HCT116 (cell line): ENCODE results near the gene EXD3. TPM values are rescaled to one million over a fixed set of nuclear protein-coding genes. Genes with fewer than 3 reads are reported as not detected.
A peak's percentile ranks its signal among the peaks of the same experiment; 100 is the strongest.

Experiments used
- ATAC-seq: fragments of 200-7000 bp; cut with Tn5 transposase; 2 replicates; pipeline ENCODE4 v1.9.1; 2020; ENCODE audit warnings: mild to moderate bottlenecking, moderate library complexity
- BruUV-seq: library from RNA; stranded (reverse); fragments of 400-500 nt; replicated peaks from 2 replicates; lab custom pipeline; 2021; lab: Mats Ljungman, UMichigan
- CTCF ChIA-PET: fragments of 300-600 bp; sonication (Branson Sonifier 250); formaldehyde crosslinking; loops from one replicate; lab custom pipeline; 2021; ENCODE audit warnings: antibody characterized with exemption; lab: Charles Lee
- POLR2A ChIA-PET: fragments of 300-600, 350-600 bp; sonication (Branson Sonifier 250); formaldehyde crosslinking; loops from one replicate; lab custom pipeline; 2021; ENCODE audit warnings: antibody characterized with exemption; lab: Charles Lee
- RAD21 ChIA-PET, 2 experiments: fragments of 300-600 bp; sonication (Branson Sonifier 250); formaldehyde crosslinking; loops; one replicate each; lab custom pipeline; 2023; ENCODE audit warnings: low total read pairs in 2 of 2; ENCODE audit not compliant: uncharacterized antibody in 2 of 2, unreplicated experiment in 2 of 2, low non-redundant PET in 1 of 2; lab: Charles Lee
- DNase-seq: peaks from one replicate; pipeline ENCODE4 v3.0.0-alpha.2; 2010; ENCODE audit warnings: low read depth, low spot score
- H2AFZ ChIP-seq: fragments of 200-600 bp; shearing (Covaris generic), sonication (generic); 2 replicates; pipeline ENCODE4 v1.6.1; 2017; ENCODE audit warnings: low read depth, mixed run types, mixed read lengths, antibody characterized with exemption, low read length; ENCODE audit not compliant: poor library complexity, severe bottlenecking
- H3K27ac ChIP-seq: 2 replicates; pipeline ENCODE4 v1.5.1; 2012; ENCODE audit warnings: low read depth, low read length
- H3K27me3 ChIP-seq: fragments of 200-600 bp; sonication (generic); 2 replicates; pipeline ENCODE4 v1.6.1; 2016; ENCODE audit warnings: mixed run types, low read length, mixed read lengths; ENCODE audit not compliant: insufficient read depth
- H3K36me3 ChIP-seq, 2 experiments: fragments of 200-500 bp in 1 of 2; fragments of 200-600 bp in 1 of 2; sonication (Bioruptor generic) in 1 of 2; sonication (generic) in 1 of 2; 2 replicates each; pipeline versions ENCODE4 v1.5.1 to v1.6.1; 2014 to 2016; ENCODE audit warnings: low read length in 2 of 2, inconsistent platforms in 1 of 2, mixed read lengths in 1 of 2, mixed run types in 1 of 2; ENCODE audit not compliant: insufficient read depth in 2 of 2, control insufficient read depth in 1 of 2
- H3K4me1 ChIP-seq, 2 experiments: fragments of 200-600 bp in 1 of 2; sonication (generic) in 1 of 2; 2 replicates each; pipeline versions ENCODE4 v1.5.1 to v1.6.1; 2012 to 2017; ENCODE audit warnings: low read length in 2 of 2, inconsistent platforms in 1 of 2, mild to moderate bottlenecking in 1 of 2, mixed read lengths in 1 of 2, mixed run types in 1 of 2, moderate library complexity in 1 of 2; ENCODE audit not compliant: insufficient read depth in 2 of 2, control insufficient read depth in 1 of 2
- H3K4me2 ChIP-seq: fragments of 200-600 bp; sonication (generic); 2 replicates; pipeline ENCODE4 v1.6.1; 2017; ENCODE audit warnings: mixed run types, low read length, mixed read lengths
- H3K4me3 ChIP-seq, 2 experiments: fragments of 200-600 bp in 1 of 2; sonication (generic) in 1 of 2; replicated peaks in 1 of 2; 2 replicates each; pipeline ENCODE4 v1.5.1; 2011 to 2016; ENCODE audit warnings: low read length in 2 of 2, control low read depth in 1 of 2, low read depth in 1 of 2, mild to moderate bottlenecking in 1 of 2, mixed read lengths in 1 of 2, mixed run types in 1 of 2
- H3K79me2 ChIP-seq: fragments of 200-600 bp; sonication (generic); 2 replicates; pipeline ENCODE4 v1.6.1; 2017; ENCODE audit warnings: mild to moderate bottlenecking, mixed run types, low read length, moderate library complexity, mixed read lengths; ENCODE audit not compliant: insufficient read depth
- H3K9ac ChIP-seq: fragments of 200-600 bp; sonication (generic); 2 replicates; pipeline ENCODE4 v1.6.1; 2016; ENCODE audit warnings: low read length, mixed read lengths
- H3K9me2 ChIP-seq: fragments of 200-600 bp; sonication (generic), shearing (Covaris generic); 2 replicates; pipeline ENCODE4 v1.6.1; 2017; ENCODE audit warnings: mixed run types, mild to moderate bottlenecking, moderate library complexity; ENCODE audit not compliant: insufficient read depth
- H3K9me3 ChIP-seq, 2 experiments: fragments of 200-500 bp in 1 of 2; fragments of 200-600 bp in 1 of 2; sonication (Bioruptor generic) in 1 of 2; sonication (generic) in 1 of 2; 2 replicates each; pipeline ENCODE4 v1.6.1; 2014 to 2017; ENCODE audit warnings: low read length in 2 of 2, mixed read lengths in 2 of 2, inconsistent platforms in 1 of 2, low read depth in 1 of 2, mild to moderate bottlenecking in 1 of 2, mixed run types in 1 of 2, moderate library complexity in 1 of 2; ENCODE audit not compliant: control insufficient read depth in 1 of 2, insufficient read depth in 1 of 2
- H4K20me1 ChIP-seq: fragments of 200-600 bp; sonication (generic), shearing (Covaris generic); 2 replicates; pipeline ENCODE4 v1.6.1; 2017; ENCODE audit warnings: mixed run types, mild to moderate bottlenecking, moderate library complexity; ENCODE audit not compliant: insufficient read depth
- CBX3 ChIP-seq: IDR thresholded peaks from 2 replicates; pipeline ENCODE4 v1.6.1; 2012; ENCODE audit warnings: low read depth
- CEBPB ChIP-seq: IDR thresholded peaks from 2 replicates; pipeline ENCODE4 v1.6.1; 2012; ENCODE audit warnings: low read depth
- FOSL1 ChIP-seq: IDR thresholded peaks from 2 replicates; pipeline ENCODE4 v1.6.1; 2012; ENCODE audit warnings: low read depth
- JUND ChIP-seq: IDR thresholded peaks from 2 replicates; pipeline ENCODE4 v1.6.1; 2012
- POLR2AphosphoS5 ChIP-seq: IDR thresholded peaks from 2 replicates; pipeline ENCODE4 v1.6.1; 2011; ENCODE audit warnings: mild to moderate bottlenecking, low read depth, low read length, moderate library complexity
- SP1 ChIP-seq: IDR thresholded peaks from 2 replicates; pipeline ENCODE4 v1.6.1; 2012; ENCODE audit warnings: low read depth
- YY1 ChIP-seq: IDR thresholded peaks from 2 replicates; pipeline ENCODE4 v1.6.1; 2011; ENCODE audit warnings: low read length, low read depth, moderate library complexity, mild to moderate bottlenecking; ENCODE audit not compliant: insufficient replicate concordance; ENCODE audit errors: extremely low read depth
- ZFX ChIP-seq: fragments of 450-650 bp; IDR thresholded peaks from 2 replicates; pipeline ENCODE4 v1.6.1; 2017
- intact Hi-C: fragments of 100-400 bp; cut with micrococcal nuclease; formaldehyde crosslinking; loops from 2 replicates; pipeline ENCODE4 v1.10.0; 2022
- total RNA-seq: library from RNA; stranded (reverse); gene quantifications from one replicate; pipeline ENCODE4 v1.2.1, GENCODE V29; 2021; ENCODE audit not compliant: unreplicated experiment
- TF ChIP-seq, protein P1 (sequence below): IDR thresholded peaks from 2 replicates; pipeline ENCODE4 v1.6.1; 2011; ENCODE audit warnings: mild to moderate bottlenecking, low read length, moderate library complexity; ENCODE audit not compliant: insufficient replicate concordance; ENCODE audit errors: extremely low read depth
- TF ChIP-seq, protein P2 (sequence below): IDR thresholded peaks from 2 replicates; pipeline ENCODE4 v1.6.1; 2012

EXD3 gene
- total RNA-seq, 1 experiment from 2014 or later = 25.4 TPM

GRCh38 chr9:137461316-137461662 lies 38.3 kb upstream of the EXD3 start (continued):
- TF ChIP-seq, protein P1, sequence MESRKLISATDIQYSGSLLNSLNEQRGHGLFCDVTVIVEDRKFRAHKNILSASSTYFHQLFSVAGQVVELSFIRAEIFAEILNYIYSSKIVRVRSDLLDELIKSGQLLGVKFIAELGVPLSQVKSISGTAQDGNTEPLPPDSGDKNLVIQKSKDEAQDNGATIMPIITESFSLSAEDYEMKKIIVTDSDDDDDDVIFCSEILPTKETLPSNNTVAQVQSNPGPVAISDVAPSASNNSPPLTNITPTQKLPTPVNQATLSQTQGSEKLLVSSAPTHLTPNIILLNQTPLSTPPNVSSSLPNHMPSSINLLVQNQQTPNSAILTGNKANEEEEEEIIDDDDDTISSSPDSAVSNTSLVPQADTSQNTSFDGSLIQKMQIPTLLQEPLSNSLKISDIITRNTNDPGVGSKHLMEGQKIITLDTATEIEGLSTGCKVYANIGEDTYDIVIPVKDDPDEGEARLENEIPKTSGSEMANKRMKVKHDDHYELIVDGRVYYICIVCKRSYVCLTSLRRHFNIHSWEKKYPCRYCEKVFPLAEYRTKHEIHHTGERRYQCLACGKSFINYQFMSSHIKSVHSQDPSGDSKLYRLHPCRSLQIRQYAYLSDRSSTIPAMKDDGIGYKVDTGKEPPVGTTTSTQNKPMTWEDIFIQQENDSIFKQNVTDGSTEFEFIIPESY = no peak
- no peak for TF ChIP-seq POLR2AphosphoS5
- TF ChIP-seq, protein P2, sequence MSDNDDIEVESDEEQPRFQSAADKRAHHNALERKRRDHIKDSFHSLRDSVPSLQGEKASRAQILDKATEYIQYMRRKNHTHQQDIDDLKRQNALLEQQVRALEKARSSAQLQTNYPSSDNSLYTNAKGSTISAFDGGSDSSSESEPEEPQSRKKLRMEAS = no peak
- no peak for TF ChIP-seq SP1
- no peak for TF ChIP-seq CBX3
- no peak for TF ChIP-seq ZFX

- POLR2A ChIA-PET = no interaction called here
Observed at GRCh38 chr9:137460363-137461315, 37.7 kb upstream of the EXD3 start.

More at GRCh38 chr9:137460363-137461315, 37.7 kb upstream of the EXD3 start:
- no peaks in the 10 kb centered on the region for H3K9me2 ChIP-seq
- H3K4me2 ChIP-seq = no peak overlapping the region
- RAD21 ChIA-PET = no interaction called here
- no peak overlapping the region for H2AFZ ChIP-seq
- intact Hi-C loops = no loop called here
- CTCF ChIA-PET = no interaction called here
- H3K79me2 ChIP-seq = peaks cover 31% of the 10 kb centered on the region
- peaks cover 9 to 19% of the 10 kb centered on the region in 2 experiments; a peak in 2 of 4 replicates for H3K36me3 ChIP-seq
- no peaks in the 10 kb centered on the region for H3K27me3 ChIP-seq
- peak overlapping the region; percentile 81 for H3K27ac ChIP-seq
- peaks cover 19 to 53% of the 10 kb centered on the region in 2 experiments for H3K4me1 ChIP-seq
- TF ChIP-seq JUND (no peak), CBX3 (no peak), YY1 (no peak), CEBPB (no peak), FOSL1 (no peak), ZFX (no peak)
- TF ChIP-seq, protein P1 = no peak
- no TSS peak for BruUV-seq
- no peak for ATAC-seq
- H3K9me3 ChIP-seq = no peaks in the 10 kb centered on the region
- H3K4me3 ChIP-seq = no peak overlapping the region
- H4K20me1 ChIP-seq = no peaks in the 10 kb centered on the region
- no peak for DNase-seq
- H3K9ac ChIP-seq = no peak overlapping the region
